ENCODE results near the gene KRT15.
"Not testable (repeated sequence)": the region's sequence is repeated elsewhere in the genome, so short reads cannot be mapped to it uniquely, and the experiment has no call there.

KRT15 gene

GRCh38 chr17:41549596-41550039 lies 30.9 kb upstream of the KRT15 start:
- Mint-ChIP-seq H3K9me3 (peaks cover 0 to 9% of the 10 kb centered on the region in 2 donors), H3K27me3 (peaks cover 35 to 53% of the 10 kb centered on the region in 2 donors), H3K4me1 (ENCODE audit: low read depth in 2 of 2) (peaks cover 7 to 17% of the 10 kb centered on the region in 2 donors), H3K4me3 (no peak overlapping the region), H3K27ac (peak overlapping the region; percentile 10 to 36), H3K36me3 (ENCODE audit: insufficient read depth) (no peaks in the 10 kb centered on the region)
- DNase-seq = no peak
- ATAC-seq (replicated peaks) = no peak

- Mint-ChIP-seq H3K4me3 (peak overlapping the region; percentile 61 to 74), H3K27me3 (peaks cover 29 to 47% of the 10 kb centered on the region in 2 donors), H3K27ac (peak overlapping the region; percentile 10 to 36), H3K9me3 (peaks cover 0 to 9% of the 10 kb centered on the region in 2 donors), H3K36me3 (ENCODE audit: insufficient read depth) (no peaks in the 10 kb centered on the region), H3K4me1 (ENCODE audit: low read depth in 2 of 2) (peaks cover 7 to 17% of the 10 kb centered on the region in 2 donors)
- ATAC-seq (replicated peaks) (peak; percentile 86), DNase-seq (peak; percentile 84 to 87 (median 85))
These were observed 30.3 kb upstream of the KRT15 start for GRCh38 chr17:41548844-41549595.

- H3K4me3 Mint-ChIP-seq = peak overlapping the region; percentile 61 to 74
- DNase-seq (peak in 1 of 3 experiments; percentile 12), ATAC-seq (replicated peaks) (no peak)
- peaks cover 21 to 39% of the 10 kb centered on the region in 2 donors for H3K27me3 Mint-ChIP-seq
- H3K9me3 Mint-ChIP-seq = peaks cover 0 to 9% of the 10 kb centered on the region in 2 donors
- H3K4me1 Mint-ChIP-seq (ENCODE audit: low read depth in 2 of 2) = peaks cover 7 to 17% of the 10 kb centered on the region in 2 donors
- H3K27ac Mint-ChIP-seq = peak overlapping the region in 1 of 2 donors; percentile 77
- no peaks in the 10 kb centered on the region for H3K36me3 Mint-ChIP-seq (ENCODE audit: insufficient read depth)
These were observed 29.5 kb upstream of the KRT15 start for GRCh38 chr17:41547921-41548843.

GRCh38 chr17:41547378-41547841 lies 28.7 kb upstream of the KRT15 start:
- peaks cover 7 to 17% of the 10 kb centered on the region in 2 donors for H3K4me1 Mint-ChIP-seq (ENCODE audit: low read depth in 2 of 2)
- H3K36me3 Mint-ChIP-seq (ENCODE audit: insufficient read depth) = no peaks in the 10 kb centered on the region
- DNase-seq (no peak), ATAC-seq (replicated peaks) (no peak)
- no peak overlapping the region for H3K4me3 Mint-ChIP-seq
- peaks cover 14 to 31% of the 10 kb centered on the region in 2 donors for H3K27me3 Mint-ChIP-seq
- H3K9me3 Mint-ChIP-seq = peaks cover 0 to 9% of the 10 kb centered on the region in 2 donors
- H3K27ac Mint-ChIP-seq = peak overlapping the region in 1 of 2 donors; percentile 77

GRCh38 chr17:41546819-41547218 lies 28.1 kb upstream of the KRT15 start:
- Mint-ChIP-seq H3K27ac (no peak overlapping the region), H3K9me3 (peaks cover 0 to 9% of the 10 kb centered on the region in 2 donors), H3K36me3 (ENCODE audit: insufficient read depth) (no peaks in the 10 kb centered on the region), H3K27me3 (peaks cover 10 to 25% of the 10 kb centered on the region in 2 donors), H3K4me1 (ENCODE audit: low read depth in 2 of 2) (peaks cover 7 to 17% of the 10 kb centered on the region in 2 donors), H3K4me3 (no peak overlapping the region)
- ATAC-seq (replicated peaks) (no peak), DNase-seq (no peak)

GRCh38 chr17:41545829-41546410 lies 27.2 kb upstream of the KRT15 start:
- Mint-ChIP-seq H3K36me3 (ENCODE audit: insufficient read depth) (no peaks in the 10 kb centered on the region), H3K4me3 (no peak overlapping the region), H3K9me3 (peaks cover 0 to 9% of the 10 kb centered on the region in 2 donors), H3K27me3 (peaks cover 7 to 20% of the 10 kb centered on the region in 2 donors), H3K27ac (no peak overlapping the region), H3K4me1 (ENCODE audit: low read depth in 2 of 2) (peaks cover 7 to 17% of the 10 kb centered on the region in 2 donors)
- DNase-seq (no peak), ATAC-seq (replicated peaks) (no peak)

- no peak for ATAC-seq (replicated peaks)
These were observed 26.2 kb upstream of the KRT15 start for GRCh38 chr17:41544935-41545334.

GRCh38 chr17:41544491-41544892 lies 25.8 kb upstream of the KRT15 start:
- Mint-ChIP-seq H3K27me3 (peaks cover 7 to 20% of the 10 kb centered on the region in 2 donors), H3K4me1 (ENCODE audit: low read depth in 2 of 2) (peaks cover 6 to 17% of the 10 kb centered on the region in 2 donors), H3K27ac (no peak overlapping the region), H3K36me3 (ENCODE audit: insufficient read depth) (no peaks in the 10 kb centered on the region), H3K9me3 (peaks cover 0 to 9% of the 10 kb centered on the region in 2 donors), H3K4me3 (no peak overlapping the region)
- ATAC-seq (replicated peaks) = no peak
- no peak for DNase-seq

More at GRCh38 chr17:41544935-41545334, 26.2 kb upstream of the KRT15 start:
- Mint-ChIP-seq H3K27me3 (peaks cover 7 to 20% of the 10 kb centered on the region in 2 donors), H3K4me1 (ENCODE audit: low read depth in 2 of 2) (peaks cover 7 to 17% of the 10 kb centered on the region in 2 donors), H3K27ac (no peak overlapping the region), H3K9me3 (peaks cover 0 to 9% of the 10 kb centered on the region in 2 donors), H3K4me3 (no peak overlapping the region), H3K36me3 (ENCODE audit: insufficient read depth) (no peaks in the 10 kb centered on the region)
- DNase-seq = no peak

- not testable (repeated sequence) for H3K27ac Mint-ChIP-seq; ATAC-seq (replicated peaks); H3K36me3 Mint-ChIP-seq (ENCODE audit: insufficient read depth); H3K4me3 Mint-ChIP-seq; DNase-seq; H3K9me3 Mint-ChIP-seq; H3K4me1 Mint-ChIP-seq (ENCODE audit: low read depth in 2 of 2)
- peaks cover 2 to 24% of the 10 kb centered on the region in 2 donors for H3K27me3 Mint-ChIP-seq
These were observed 24.1 kb upstream of the KRT15 start for GRCh38 chr17:41542786-41543185.

- H3K27ac Mint-ChIP-seq = no peak overlapping the region
- H3K27me3 Mint-ChIP-seq = peaks cover 0 to 24% of the 10 kb centered on the region in 2 donors
- H3K4me3 Mint-ChIP-seq = no peak overlapping the region
- no peaks in the 10 kb centered on the region for H3K4me1 Mint-ChIP-seq (ENCODE audit: low read depth in 2 of 2)
- DNase-seq = no peak
- no peaks in the 10 kb centered on the region for H3K36me3 Mint-ChIP-seq (ENCODE audit: insufficient read depth)
- H3K9me3 Mint-ChIP-seq = peaks cover 0 to 9% of the 10 kb centered on the region in 2 donors
- no peak for ATAC-seq (replicated peaks)
These were observed 23.7 kb upstream of the KRT15 start for GRCh38 chr17:41542357-41542756.

- H3K4me1 Mint-ChIP-seq (ENCODE audit: low read depth in 2 of 2) = no peaks in the 10 kb centered on the region
- ATAC-seq (replicated peaks) (no peak), DNase-seq (no peak)
- H3K27ac Mint-ChIP-seq = no peak overlapping the region
- no peaks in the 10 kb centered on the region for H3K36me3 Mint-ChIP-seq (ENCODE audit: insufficient read depth)
- H3K9me3 Mint-ChIP-seq = no peaks in the 10 kb centered on the region
- no peak overlapping the region for H3K4me3 Mint-ChIP-seq
- peaks cover 10 to 28% of the 10 kb centered on the region in 2 donors for H3K27me3 Mint-ChIP-seq
These were observed 22.4 kb upstream of the KRT15 start for GRCh38 chr17:41540921-41541625.

- DNase-seq = no peak
- Mint-ChIP-seq H3K36me3 (ENCODE audit: insufficient read depth) (no peaks in the 10 kb centered on the region), H3K27me3 (peaks cover 17 to 37% of the 10 kb centered on the region in 2 donors), H3K9me3 (no peaks in the 10 kb centered on the region), H3K4me3 (no peak overlapping the region), H3K4me1 (ENCODE audit: low read depth in 2 of 2) (no peaks in the 10 kb centered on the region), H3K27ac (no peak overlapping the region)
- no peak for ATAC-seq (replicated peaks)
These were observed 21.4 kb upstream of the KRT15 start for GRCh38 chr17:41539979-41540701.
